GM23248 (cell line): Measurements from ENCODE around the gene SHISA8.

ENCODE experiments used
- EZH2 ChIP-seq: fragments of 200-600 bp; sonication (generic); IDR thresholded peaks from 2 replicates; pipeline ENCODE4 v1.6.1; 2018; ENCODE audit warnings: antibody characterized with exemption, mild to moderate bottlenecking; ENCODE audit not compliant: insufficient read depth, poor library complexity, severe bottlenecking
- EZH2phosphoT487 ChIP-seq: fragments of 200-600 bp; sonication (generic); IDR thresholded peaks from 2 replicates; pipeline ENCODE4 v1.6.1; 2018; ENCODE audit warnings: antibody characterized with exemption, moderate library complexity, mild to moderate bottlenecking, low read depth; ENCODE audit not compliant: insufficient read depth

DNA sequence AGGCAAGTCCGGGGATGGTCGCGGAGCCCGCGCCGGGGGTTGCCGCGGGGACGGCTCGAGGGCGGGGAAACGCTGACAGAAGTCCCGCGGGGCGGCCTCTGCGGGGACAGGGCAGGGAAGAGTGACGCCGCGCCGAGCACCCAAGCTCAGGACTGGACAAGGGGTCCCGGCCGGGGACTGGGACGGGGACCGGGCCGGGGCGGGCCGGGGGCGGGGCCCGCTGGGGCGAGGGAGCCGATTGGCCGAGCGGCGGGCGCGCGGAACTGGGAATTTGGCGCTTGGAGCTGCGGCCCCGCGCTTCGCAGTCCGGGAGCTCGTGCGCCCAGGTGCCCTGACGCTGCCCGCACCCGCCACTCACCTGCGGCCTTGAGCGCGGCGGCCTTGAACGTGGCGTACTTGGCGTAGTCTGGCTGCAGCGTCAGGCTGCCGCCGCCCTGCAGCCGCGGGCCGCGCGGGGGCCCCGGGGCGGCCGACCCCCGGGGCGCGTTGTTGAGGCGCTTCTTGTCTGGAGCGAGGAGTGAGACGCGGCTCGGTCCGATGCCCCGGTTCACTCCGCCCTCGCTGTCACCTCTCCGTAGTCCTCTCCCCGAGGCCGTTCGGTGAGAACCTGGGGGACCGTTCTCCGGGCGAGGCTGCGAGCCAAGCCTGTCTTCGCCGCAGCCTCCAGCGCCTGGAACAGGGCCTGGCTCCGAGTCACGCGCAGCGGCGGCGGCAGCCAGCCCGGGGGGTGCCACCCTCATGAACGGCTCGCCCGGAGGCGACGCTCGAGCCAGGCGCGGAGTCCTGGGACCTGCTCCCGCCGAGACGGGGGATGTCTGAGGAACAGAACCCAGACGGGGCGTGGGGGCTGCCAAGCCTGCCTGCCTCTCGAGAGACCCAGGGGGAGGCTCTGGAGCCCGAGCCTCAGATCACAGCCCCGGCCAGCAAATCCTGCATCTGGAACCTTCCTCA, 4.5 kb downstream of the SHISA8 start:
- TF ChIP-seq EZH2 (no peak), EZH2phosphoT487 (no peak)
